Activated CD8-positive, alpha-beta memory T cell treated with anti-CD3 and anti-CD28 coated beads for 1 hour (primary cell): Measurements from ENCODE around the gene TMED7.

Source experiments
- DNase-seq, 2 donors: peaks; one replicate each; pipeline ENCODE4 v3.0.0-alpha.2; 2020; ENCODE audit warnings: low read depth in 1 of 2; ENCODE audit errors: extremely low read depth in 1 of 2

TMED7 gene

DNA sequence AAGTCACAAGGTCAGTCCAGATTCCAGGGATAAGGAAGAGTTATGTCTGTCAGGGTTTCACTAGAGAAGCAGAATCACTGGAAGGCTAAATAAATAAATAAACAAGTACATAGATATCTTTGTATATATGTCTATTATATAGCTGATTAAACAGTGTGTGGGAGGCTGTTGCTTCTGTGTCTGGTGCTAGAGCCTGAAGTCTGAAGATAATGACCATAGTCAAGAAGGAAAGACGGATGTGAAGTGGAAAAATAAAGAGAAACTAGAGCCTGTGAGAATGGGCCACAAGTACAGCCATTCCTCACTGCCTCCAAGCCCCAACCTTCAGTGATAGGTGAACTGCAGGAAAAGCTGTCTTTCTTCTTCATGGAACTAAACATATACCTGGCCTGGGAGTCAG lies 4.1 kb upstream of the TMED7 start:
- DNase-seq: no peak

DNA sequence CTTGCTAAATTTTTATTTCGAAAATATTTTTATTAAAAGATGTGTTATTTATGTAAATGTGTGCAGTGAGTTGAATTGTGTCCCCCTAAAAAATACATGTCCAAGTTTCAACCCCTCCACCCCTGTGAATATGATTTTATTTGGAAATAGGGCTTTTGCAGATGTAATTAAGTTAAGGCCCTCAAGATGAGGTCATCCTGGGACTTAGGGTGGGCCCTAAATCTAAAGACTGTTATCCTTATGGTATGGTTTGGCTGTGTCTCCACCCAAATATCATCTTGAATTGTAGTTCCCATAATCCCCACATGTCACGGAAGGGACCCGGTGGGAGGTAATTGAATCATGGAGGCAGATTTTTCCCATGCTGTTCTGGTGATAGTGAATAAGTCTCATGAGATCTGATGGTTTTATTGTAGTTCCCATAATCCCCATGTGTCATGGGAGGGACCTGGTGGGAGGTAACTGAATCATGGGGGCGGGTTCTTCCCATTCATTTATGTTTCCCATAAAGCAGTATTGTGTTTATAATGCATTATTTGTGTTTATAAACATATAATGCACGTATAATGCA lies 1.5 kb upstream of the TMED7 start:
- DNase-seq: no peak

DNA sequence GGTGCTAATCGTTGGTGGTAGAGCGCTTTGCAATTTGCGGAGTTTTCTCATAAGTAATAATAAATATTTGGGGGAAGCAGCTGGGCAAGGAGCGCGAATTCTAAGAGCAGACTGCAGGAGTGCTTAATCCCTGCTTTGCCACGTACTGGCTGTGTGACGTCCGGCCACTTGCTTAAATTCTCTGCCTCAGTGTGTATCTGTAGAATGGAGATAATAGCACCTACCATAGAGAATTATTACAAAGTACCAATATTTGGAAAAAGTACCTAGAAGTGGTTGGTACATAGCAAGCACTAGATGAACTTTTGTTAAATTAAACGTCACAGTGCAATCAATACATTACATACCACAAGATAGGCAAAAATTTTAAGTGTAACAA lies 598 bp upstream of the TMED7 start:
- DNase-seq: no peak

DNA sequence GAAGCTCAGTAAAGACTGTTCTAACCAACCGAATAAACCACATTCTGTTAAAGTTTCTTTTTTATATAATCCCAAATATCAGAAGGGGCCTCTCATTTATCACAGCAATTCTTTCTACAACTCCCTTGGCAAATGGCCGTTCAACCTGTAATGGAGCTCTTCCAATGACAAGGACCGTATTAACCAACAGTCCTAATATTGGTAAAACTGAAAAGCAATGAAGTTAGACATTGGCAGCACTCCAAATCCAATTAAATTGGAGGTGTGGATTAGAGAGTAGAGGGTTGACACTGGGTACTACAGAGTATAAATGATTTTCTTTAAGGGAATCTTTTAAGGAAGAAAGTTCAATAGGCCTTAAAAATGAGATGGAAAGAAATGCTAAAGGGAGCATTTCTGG lies 842 bp downstream of the TMED7 start:
- no peak for DNase-seq

GRCh38 chr5:115623658-115624057 lies 2.2 kb downstream of the TMED7 start:
- DNase-seq: no peak

GRCh38 chr5:115621365-115621900 lies 4.4 kb downstream of the TMED7 start:
- DNase-seq: no peak

DNA sequence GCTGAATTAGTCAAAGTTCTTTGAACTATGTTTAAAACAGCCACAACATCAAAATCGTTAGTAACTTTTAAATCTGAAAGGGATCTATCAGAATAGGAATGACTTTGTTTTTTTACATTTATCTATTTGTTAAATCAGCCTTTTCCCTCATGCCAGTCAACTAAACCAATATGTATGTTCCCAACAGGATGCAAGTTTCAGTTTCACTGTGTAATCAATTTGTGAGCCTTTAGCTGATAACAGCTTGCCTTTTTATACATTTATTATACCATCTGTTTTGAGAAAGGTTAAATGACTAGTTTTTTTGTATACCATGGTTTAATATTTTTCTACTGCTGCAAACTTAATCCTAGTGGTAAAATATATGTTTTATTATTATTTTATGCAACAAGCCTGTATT lies 8.9 kb downstream of the TMED7 start:
- DNase-seq: no peak

DNA sequence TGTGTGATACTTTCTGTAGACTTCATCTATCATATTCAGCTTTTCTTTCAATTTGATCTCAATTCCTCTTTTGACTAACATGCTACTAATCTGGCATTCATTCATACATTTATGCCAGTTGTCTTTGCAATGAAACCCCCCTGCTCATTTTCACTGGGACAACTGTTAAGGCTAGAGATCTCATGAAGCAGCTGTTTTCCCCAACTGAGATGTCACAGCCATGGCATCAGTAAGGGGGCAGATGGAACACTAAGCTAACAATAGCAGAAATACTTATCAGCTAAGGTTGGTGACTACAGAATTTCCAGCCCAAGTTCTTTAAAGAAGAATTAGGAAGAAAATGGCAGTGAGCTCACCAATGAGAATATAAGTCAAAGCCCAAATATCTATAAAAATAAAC lies 9.4 kb downstream of the TMED7 start:
- DNase-seq: no peak

- DNase-seq: no peak
These were observed 14.0 kb downstream of the TMED7 start for GRCh38 chr5:115611873-115612272.

GRCh38 chr5:115607935-115608334 lies 17.9 kb downstream of the TMED7 start:
- no peak for DNase-seq

- DNase-seq: no peak
These were observed 20.4 kb downstream of the TMED7 start for GRCh38 chr5:115605436-115605835.

DNA sequence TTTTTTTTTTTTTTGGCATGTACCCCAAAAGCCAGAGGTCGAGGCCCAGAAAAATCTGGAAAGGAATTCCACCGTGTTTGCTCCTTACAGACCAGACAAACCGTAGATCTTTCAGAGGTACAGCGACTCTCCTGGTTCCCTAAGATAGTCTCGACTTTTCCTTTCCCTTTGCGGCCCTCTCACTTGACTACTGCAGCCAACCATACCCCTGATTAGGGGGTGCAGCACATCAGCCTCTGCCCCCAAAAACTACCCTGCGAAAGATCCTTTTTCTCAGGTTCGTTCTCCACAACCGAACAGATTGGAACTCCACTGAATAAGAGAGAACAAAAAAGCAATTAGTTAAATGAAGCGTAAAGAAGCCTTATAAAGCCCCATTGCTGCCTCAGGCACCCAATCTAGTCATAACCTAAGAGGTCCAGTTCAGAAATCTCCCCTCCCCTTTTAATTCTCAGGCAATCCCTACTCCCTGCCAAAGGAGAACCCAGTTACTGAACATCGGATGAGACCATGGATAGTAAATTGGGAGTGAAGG lies 23.2 kb downstream of the TMED7 start:
- no peak for DNase-seq

DNA sequence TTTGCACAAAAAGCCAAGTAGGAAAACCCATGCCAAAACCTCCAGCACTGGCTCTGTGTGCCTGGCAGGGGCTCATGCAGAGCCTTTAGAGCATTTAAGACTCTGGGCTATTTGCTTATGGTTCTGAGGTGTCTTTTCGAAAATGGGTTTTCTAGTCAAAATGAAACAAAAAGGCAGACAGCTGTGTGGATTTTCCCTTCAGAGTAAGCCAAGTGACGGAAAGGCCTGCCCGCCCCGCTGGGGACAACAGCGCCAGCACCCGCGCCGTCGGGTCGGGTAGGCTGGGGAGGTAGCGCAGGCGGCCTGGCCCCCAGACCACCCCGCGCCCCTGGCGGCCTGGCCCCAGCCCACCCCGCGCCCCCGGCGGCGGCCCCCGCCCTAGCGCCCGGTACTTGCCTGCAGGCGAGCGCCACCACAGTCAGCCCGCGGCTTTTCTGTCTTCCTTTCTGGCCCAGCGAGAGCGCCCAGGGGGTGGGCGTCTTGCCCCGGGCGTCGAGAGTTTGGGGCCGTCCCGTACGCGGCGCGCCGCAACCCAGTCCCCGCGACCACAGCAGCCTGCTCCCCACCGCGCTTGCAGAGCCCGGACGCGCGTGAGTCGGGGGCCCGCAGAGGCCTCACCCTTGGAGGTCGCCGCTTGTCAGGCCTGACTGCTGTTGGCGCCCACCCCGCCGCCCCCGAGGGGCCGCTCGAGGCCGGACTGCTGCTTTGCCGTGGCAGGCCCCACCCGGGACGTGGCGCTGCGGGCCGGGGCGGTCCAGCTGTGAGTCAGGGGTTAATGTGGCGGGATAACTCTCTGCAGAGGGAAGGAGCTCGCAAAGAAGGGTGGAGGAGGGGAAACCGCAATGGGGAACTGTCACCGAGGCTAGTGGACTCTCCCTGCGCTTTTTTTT lies 23.9 kb downstream of the TMED7 start, which contains the start of gene TICAM2:
TSS of gene TICAM2 (minus strand) at position 779 of the 890 bp plus-strand sequence. CDS start 21,223 bp downstream, outside the sequence.
- peak in 1 of 2 donors; percentile 17 for DNase-seq

DNA sequence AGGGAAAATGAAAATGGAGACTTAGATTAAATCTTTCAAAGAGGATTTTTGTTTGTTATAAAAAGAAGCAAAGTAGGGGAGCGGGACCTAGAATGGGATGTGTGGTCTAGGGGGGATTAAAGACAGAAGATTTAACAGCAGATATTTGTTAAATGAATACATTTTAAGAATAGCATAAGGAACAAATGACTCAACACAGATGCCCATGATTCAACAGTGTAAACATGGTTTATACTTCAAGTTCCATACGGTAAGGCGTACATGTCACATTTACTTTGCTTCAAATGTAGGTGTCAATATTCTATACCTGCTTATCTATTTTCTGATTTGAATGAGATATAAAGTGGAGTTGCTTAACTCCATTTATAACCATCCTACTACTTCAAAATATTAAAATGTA lies 25.1 kb downstream of the TMED7 start:
- DNase-seq: no peak

DNA sequence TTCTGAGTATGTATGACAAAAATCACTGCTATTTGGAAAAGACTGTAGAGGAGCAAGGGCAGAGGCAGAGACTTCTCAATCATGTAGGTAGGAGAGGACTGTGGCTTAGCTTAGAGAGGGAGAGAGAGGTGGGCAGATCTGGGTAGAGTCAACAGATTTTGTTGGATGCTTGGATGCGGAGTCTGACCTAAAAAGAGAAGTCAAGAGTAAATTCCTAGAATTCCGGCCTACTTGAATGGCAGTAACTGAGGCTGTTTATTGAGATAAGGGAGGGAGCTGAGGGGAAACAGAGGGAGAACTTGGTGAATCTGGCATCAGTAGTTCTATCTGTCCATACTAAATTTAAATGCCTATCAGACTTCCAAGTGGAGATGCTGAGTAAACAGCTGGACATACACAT lies 25.9 kb downstream of the TMED7 start:
- DNase-seq: no peak

GRCh38 chr5:115599502-115599901 lies 26.3 kb downstream of the TMED7 start:
- DNase-seq: no peak

DNA sequence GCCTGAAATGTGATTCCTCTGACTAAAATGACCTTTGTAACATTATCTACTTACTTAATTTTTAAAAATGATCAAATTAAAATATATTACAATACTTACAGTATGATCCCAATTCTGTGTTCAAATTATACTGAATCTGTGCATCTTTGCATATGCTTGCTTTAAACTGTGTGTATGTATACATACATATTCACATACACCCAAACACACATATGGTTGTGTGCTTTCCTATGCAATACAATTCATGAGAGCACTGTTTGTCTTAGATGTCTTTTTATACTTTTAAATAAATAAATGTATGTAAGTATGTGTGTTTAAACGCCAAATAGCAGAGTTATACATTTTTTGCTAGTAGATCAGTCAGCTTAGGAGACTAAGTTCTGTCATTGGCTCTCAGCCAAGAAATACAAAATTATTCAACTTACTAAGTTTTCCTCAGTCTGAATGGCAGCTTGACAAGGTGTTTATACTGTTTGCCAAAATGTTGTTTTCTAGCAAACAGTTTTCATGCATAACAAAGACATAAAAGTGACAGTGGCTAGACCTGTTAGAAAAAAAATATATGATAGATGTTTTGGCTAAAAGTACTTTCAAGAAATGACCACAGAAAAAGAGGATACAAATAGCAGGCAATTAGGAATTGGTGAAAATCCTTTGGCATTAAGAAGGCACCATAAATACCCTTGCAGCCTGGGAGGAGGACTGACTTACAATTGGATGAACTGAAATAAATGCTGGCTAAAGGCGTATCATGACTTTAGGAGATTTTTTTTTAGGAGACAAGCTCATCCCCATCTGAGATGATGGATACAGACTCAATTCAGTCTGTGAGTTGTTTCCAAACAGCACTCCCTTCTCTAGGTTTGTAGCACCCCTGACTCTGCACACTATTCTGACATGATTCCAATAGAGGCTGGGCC lies 31.4 kb downstream of the TMED7 start:
- no peak for DNase-seq

DNA sequence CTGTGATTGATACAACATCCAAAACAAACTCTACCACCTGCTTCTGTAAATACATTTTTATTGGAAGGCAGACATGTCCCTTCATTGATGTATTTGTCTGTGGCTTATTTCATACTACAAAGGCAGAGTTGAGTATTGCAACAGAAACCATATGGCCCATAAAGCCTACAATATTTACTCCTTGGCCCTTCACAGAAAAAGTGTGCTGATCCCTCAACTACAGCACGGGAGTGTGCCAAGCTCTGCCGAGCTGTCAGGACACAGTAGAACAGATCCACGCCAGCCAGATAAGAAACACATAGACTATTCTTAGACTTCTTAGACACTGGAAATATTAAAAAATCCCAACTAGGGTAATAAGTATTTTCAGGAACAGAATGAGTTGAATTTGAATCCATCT lies 36.8 kb downstream of the TMED7 start:
- no peak for DNase-seq

DNA sequence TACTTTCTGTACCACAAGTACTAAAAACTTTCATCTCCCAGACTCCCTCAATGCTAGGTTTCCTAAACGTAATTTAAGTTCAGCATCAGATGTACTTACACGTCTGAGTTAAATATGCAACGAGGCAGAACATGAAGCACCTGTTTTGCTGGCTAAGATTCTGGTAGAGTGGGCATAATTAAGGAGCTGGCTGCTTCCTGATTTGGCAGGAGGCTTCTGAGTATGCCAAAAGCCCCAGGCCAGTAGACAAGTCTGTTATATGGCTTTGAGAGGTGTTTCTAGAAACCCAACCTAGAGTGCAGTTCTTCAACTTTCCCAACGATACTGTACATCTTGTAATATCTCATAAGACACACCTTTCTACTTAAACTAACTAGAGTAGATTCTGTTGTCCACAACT lies 37.2 kb downstream of the TMED7 start:
- DNase-seq: no peak

- DNase-seq: no peak
These were observed 39.2 kb downstream of the TMED7 start for GRCh38 chr5:115586525-115587146.
